Esophagus squamous epithelium (tissue), 5 donors: ENCODE results near the gene BCL2L1. TPM values are rescaled to one million over a fixed set of nuclear protein-coding genes. Genes with fewer than 3 reads are reported as not detected.

ENCODE experiments used
- DNase-seq: peaks from one replicate; lab custom pipeline; 2025; lab: John Stamatoyannopoulos, UW
- H3K27ac ChIP-seq, 4 donors: fragments of 200-600 bp; sonication (generic); one replicate each; pipeline ENCODE4 v1.5.1; 2016 to 2019; ENCODE audit warnings: mild to moderate bottlenecking in 1 of 4
- H3K27me3 ChIP-seq, 4 donors: fragments of 200-600 bp; sonication (generic); 1 replicate in 3 of 4; 2 replicates in 1 of 4; pipeline versions ENCODE4 v1.5.1 to v1.6.0; 2017 to 2021; ENCODE audit warnings: antibody characterized with exemption in 1 of 4
- H3K36me3 ChIP-seq, 3 donors: fragments of 200-600 bp; sonication (generic); one replicate each; pipeline ENCODE4 v1.5.1; 2016 to 2019
- H3K4me1 ChIP-seq, 3 donors: fragments of 200-600 bp; sonication (generic); one replicate each; pipeline ENCODE4 v1.5.1; 2017 to 2019
- H3K4me3 ChIP-seq, 4 donors: fragments of 200-600 bp; sonication (generic); 1 replicate in 3 of 4; 2 replicates in 1 of 4; pipeline ENCODE4 v1.5.1; 2016 to 2019; ENCODE audit warnings: mild to moderate bottlenecking in 2 of 4, moderate library complexity in 1 of 4
- H3K9me3 ChIP-seq, 3 donors: fragments of 200-600 bp; sonication (generic); one replicate each; pipeline ENCODE4 v1.5.1; 2016 to 2019
- CTCF ChIP-seq, 6 experiments: fragments of 450-650 bp in 4 of 6; fragments of 200-600 bp in 2 of 6; sonication (generic) in 2 of 6; IDR thresholded peaks; one replicate each; pipeline ENCODE4 v1.5.1; 2016 to 2019; ENCODE audit warnings: antibody characterized with exemption in 6 of 6, mild to moderate bottlenecking in 4 of 6, moderate library complexity in 4 of 6
- POLR2A ChIP-seq, 4 donors: fragments of 450-650 bp; IDR thresholded peaks; one replicate each; pipeline ENCODE4 v1.6.1; 2017; ENCODE audit warnings: antibody characterized with exemption in 4 of 4, mild to moderate bottlenecking in 4 of 4, moderate library complexity in 3 of 4
- WGBS, 2 donors: methylation state at CpG; one replicate each; pipeline ENCODE4 v1.1.5; 2018; 5-methylcytosine and 5-hydroxymethylcytosine counted together
- intact Hi-C: fragments of 100-400 bp; cut with DNase I; formaldehyde crosslinking; loops from one replicate; pipeline ENCODE4 v1.15.0; 2022
- total RNA-seq, 4 donors: library from RNA; depleted of rRNA; stranded (reverse); fragments of >200 nt; gene quantifications; one replicate each; pipeline ENCODE4 v1.1.0, GENCODE V29; 2016
- donor health status: DM: yes; HTN: yes; CAD: no.

BCL2L1 gene
- total RNA-seq, 4 donors from 2014 or later: 65.4 to 105 (median 90.1) TPM

- Histone ChIP-seq H3K36me3 (no peaks in the 10 kb centered on the region), H3K27ac (no peak overlapping the region), H3K4me3 (no peak overlapping the region), H3K9me3 (no peaks in the 10 kb centered on the region), H3K27me3 (no peaks in the 10 kb centered on the region), H3K4me1 (peaks cover 6 to 30% (median 17%) of the 10 kb centered on the region in 3 donors)
- DNase-seq: no peak
- intact Hi-C loops: no loop called here
- 88 to 92% methylated on average over 8 of the region's 8 CpGs for WGBS, 2 donors
- TF ChIP-seq POLR2A (IDR thresholded peaks at IDR 0.05): no peak
- TF ChIP-seq CTCF (IDR thresholded peaks at IDR 0.05): no peak
Measured at GRCh38 chr20:31615416-31615815, 107.3 kb downstream of the BCL2L1 start.

Other genes with a start within 250 kb of the BCL2L1 start
- gene DEFB124, start 247.7 kb downstream of the BCL2L1 start, total RNA-seq: not detected
- 1 to 10 TPM in 2 of 4 donors, under 1 TPM in 1, not detected in 1; 0.18 to 4.0 (median 1.3) TPM for gene REM1, start 247.6 kb downstream of the BCL2L1 start, total RNA-seq
- 100 to 1,000 TPM in 2 of 4 donors, 10 to 100 TPM in 2; 76.3 to 162 (median 108) TPM for gene HM13, start 208.4 kb downstream of the BCL2L1 start, total RNA-seq
- gene ID1, start 117.6 kb downstream of the BCL2L1 start, total RNA-seq: 100 to 1,000 TPM; 422 to 839 (median 555) TPM
- 1 to 10 TPM in 2 of 4 donors, under 1 TPM in 1, not detected in 1; 0.83 to 3.1 (median 2.6) TPM for gene COX4I2, start 85.0 kb downstream of the BCL2L1 start, total RNA-seq
- 10 to 100 TPM; 11.4 to 47.1 (median 18.2) TPM for gene TPX2, start 16.4 kb upstream of the BCL2L1 start, total RNA-seq
- under 1 TPM in 1 of 4 donors, not detected in 3; 0.38 TPM for gene MYLK2, start 96.5 kb upstream of the BCL2L1 start, total RNA-seq
- under 1 TPM in 2 of 4 donors, not detected in 2; 0.32 to 0.38 TPM for gene FOXS1, start 122.7 kb upstream of the BCL2L1 start, total RNA-seq
- under 1 TPM; 0.32 to 0.44 (median 0.38) TPM for gene DUSP15, start 147.7 kb upstream of the BCL2L1 start, total RNA-seq
- under 1 TPM in 2 of 4 donors, not detected in 2; 0.09 to 0.38 TPM for gene TTLL9, start 147.8 kb upstream of the BCL2L1 start, total RNA-seq
- gene PDRG1, start 229.2 kb upstream of the BCL2L1 start, total RNA-seq: 10 to 100 TPM in 3 of 4 donors, 1 to 10 TPM in 1; 6.6 to 14.8 (median 11.1) TPM
- not detected for gene XKR7, start 245.3 kb upstream of the BCL2L1 start, total RNA-seq